OCI-LY7 (cell line): ENCODE results near the gene C12orf56.

Experiments used
- CTCF ChIP-seq: fragments of 200-600 bp; sonication (generic); conservative IDR thresholded peaks from 2 replicates; pipeline ENCODE4 v1.5.1; 2014; ENCODE audit warnings: mild to moderate bottlenecking, antibody characterized with exemption, low read length, moderate library complexity, mixed read lengths
- EZH2phosphoT487 ChIP-seq: fragments of 200-600 bp; sonication (generic); IDR thresholded peaks from 2 replicates; pipeline ENCODE4 v1.6.1; 2018; ENCODE audit warnings: low read depth, borderline replicate concordance, mild to moderate bottlenecking, mixed run types, antibody characterized with exemption, low read length, moderate library complexity, mixed read lengths

- TF ChIP-seq CTCF = no peak
- TF ChIP-seq EZH2phosphoT487 = no peak
These were observed 174.3 kb downstream of the C12orf56 start for GRCh38 chr12:64216239-64216638.
